ENCODE data around the gene NSMCE1. TPM values are rescaled to one million over a fixed set of nuclear protein-coding genes. Genes with fewer than 3 reads are reported as not detected.

NSMCE1 gene
- total and polyA plus RNA-seq, 2 of the 8 experiments (the other 6 are each of a cell fraction or from before 2014, with no cell fraction given): 8.1 to 16.6 TPM

DNA sequence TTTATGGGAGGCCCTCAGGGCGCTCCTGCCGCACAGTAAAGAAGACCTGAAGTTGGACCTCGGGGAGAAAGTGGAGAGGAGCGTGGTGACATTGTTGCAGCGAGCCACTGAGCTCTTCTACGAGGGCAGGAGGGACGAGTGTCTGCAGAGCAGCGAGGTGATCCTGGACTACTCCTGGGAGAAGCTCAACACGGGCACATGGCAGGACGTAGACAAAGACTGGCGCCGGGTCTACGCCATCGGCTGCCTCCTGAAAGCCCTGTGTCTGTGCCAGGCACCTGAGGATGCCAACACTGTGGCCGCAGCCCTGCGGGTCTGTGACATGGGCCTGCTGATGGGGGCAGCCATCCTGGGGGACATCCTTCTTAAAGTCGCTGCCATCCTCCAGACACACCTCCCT lies 58.4 kb downstream of the NSMCE1 start:
- Histone ChIP-seq H3K18ac (ENCODE audit: extremely low read depth, low read length) (no peak overlapping the region), H2BK15ac (ENCODE audit: low read length) (no peak overlapping the region), H3K27me3 (replicated peaks in 1 of 4; ENCODE audit: control insufficient read depth in 3 of 4, extremely low read depth in 1 of 4, insufficient read depth in 3 of 4, low read length in 3 of 4) (no peaks in the 10 kb centered on the region), H4K91ac (replicated peaks; ENCODE audit: insufficient read length, low read length) (no peak overlapping the region), H3K27ac (ENCODE audit: low read depth, low read length) (no peak overlapping the region), H2BK5ac (ENCODE audit: low read depth, low read length) (no peak overlapping the region), H3K4me3 (ENCODE audit: extremely low read depth in 1 of 4, insufficient read depth in 2 of 4, low read depth in 3 of 4, low read length in 4 of 4) (no peak overlapping the region), H2BK20ac (ENCODE audit: low read length) (no peak overlapping the region), H4K8ac (ENCODE audit: extremely low read depth, insufficient read depth, low read length) (peak overlapping the region; percentile 17; the same call in 1 of the 2 replicates), H4K5ac (ENCODE audit: insufficient read length, low read depth, low read length) (no peak overlapping the region), H3K9ac (replicated peaks in 1 of 4; ENCODE audit: extremely low read depth in 1 of 4, low read depth in 3 of 4, low read length in 3 of 4) (no peak overlapping the region; a peak in 1 of 7 replicates), H4K20me1 (replicated peaks in 1 of 2; ENCODE audit: control insufficient read depth in 1 of 2, insufficient read depth in 2 of 2, low read length in 2 of 2) (peaks cover 0 to 2% of the 10 kb centered on the region in 2 experiments), H3K9me3 (ENCODE audit: insufficient read depth in 2 of 2, low read depth in 1 of 2, low read length in 1 of 2) (no peaks in the 10 kb centered on the region), H2AK5ac (ENCODE audit: low read depth, low read length) (no peak overlapping the region), H2BK120ac (replicated peaks; ENCODE audit: low read depth, low read length) (no peak overlapping the region), H3K23me2 (ENCODE audit: low read depth, low read length) (no peaks in the 10 kb centered on the region), H3K36me3 (ENCODE audit: control insufficient read depth in 2 of 4, insufficient read depth in 4 of 4, low read length in 3 of 4) (peaks cover 0 to 15% (median 2%) of the 10 kb centered on the region in 4 experiments; a peak in 4 of 8 replicates), H3K23ac (ENCODE audit: insufficient read length) (no peak overlapping the region), H3K56ac (replicated peaks; ENCODE audit: insufficient read length, low read depth, low read length) (no peak overlapping the region), H3K79me1 (ENCODE audit: low read depth, low read length) (no peaks in the 10 kb centered on the region), H2BK12ac (ENCODE audit: low read depth, low read length) (no peak overlapping the region), H3K4ac (replicated peaks; ENCODE audit: insufficient read length, low read depth, low read length) (no peak overlapping the region), H3K79me2 (ENCODE audit: control insufficient read depth in 1 of 2, insufficient read depth in 2 of 2, low read length in 2 of 2) (peaks cover 0 to 4% of the 10 kb centered on the region in 2 experiments; a peak in 1 of 4 replicates), H3K14ac (ENCODE audit: insufficient read length) (no peak overlapping the region), H2AFZ (ENCODE audit: low read length) (no peak overlapping the region), H3K4me2 (ENCODE audit: insufficient read depth in 1 of 2, low read depth in 2 of 2, low read length in 2 of 2) (no peak overlapping the region), H3K4me1 (replicated peaks in 1 of 4; ENCODE audit: control insufficient read depth in 3 of 4, insufficient read depth in 4 of 4, low read length in 3 of 4) (no peaks in the 10 kb centered on the region)
- DNase-seq (ENCODE audit: low read depth in 1 of 2, low spot score in 2 of 2) (no peak), FAIRE-seq (no peak)
- no peak for TF ChIP-seq FOSL1 (IDR thresholded peaks at IDR 0.05; ENCODE audit: insufficient read depth, low read depth, low read length)
- no peak for TF ChIP-seq NANOG (IDR thresholded peaks at IDR 0.05; ENCODE audit: insufficient read depth, low read depth, low read length, poor library complexity, severe bottlenecking)
- TF ChIP-seq RNF2 (IDR thresholded peaks at IDR 0.05; ENCODE audit: borderline replicate concordance, low read depth, low read length, missing control alignments, poor library complexity, severe bottlenecking): no peak
- ChIA-PET POLR2A (ENCODE audit: partially characterized antibody) (interaction anchor here (2.0 kb wide), 1 partner anchor 11 kb away, joined by 6 read pairs; no protein-coding TSS in a partner anchor), CTCF (ENCODE audit: partially characterized antibody) (interaction anchor here (0.7 to 1.8 kb wide), 8 partner anchors 9 to 158 kb away, joined by 3 to 7 read pairs (median 3); no protein-coding TSS in a partner anchor)
- 89% methylated on average over 17 of the region's 17 CpGs; no CpG with 5 or more reads in 1 of the 2 experiments for WGBS, 2 experiments (ENCODE audit: extremely low coverage in 1 of 2, insufficient coverage in 1 of 2, insufficient read length in 1 of 2, insufficient replicate concordance in 2 of 2, low coverage in 1 of 2, low lambda C conversion rate in 2 of 2, missing lambda C conversion rate in 1 of 2)

All from H1 (cell line).